ENCODE data around the gene SYT9.

Gene SYT9

GRCh38 chr11:7270233-7270865, 18.6 kb downstream of the SYT9 start:
- Histone ChIP-seq H3K4me1 (ENCODE audit: control insufficient read depth, insufficient read depth, low read length) (no peaks in the 10 kb centered on the region), H3K9ac (ENCODE audit: low read length in 2 of 2) (no peak overlapping the region), H3K36me3 (ENCODE audit: control insufficient read depth in 2 of 2, insufficient read depth in 2 of 2, low read length in 2 of 2) (no peaks in the 10 kb centered on the region), H3K27ac (ENCODE audit: low read length) (no peak overlapping the region), H3K27me3 (ENCODE audit: control insufficient read depth in 1 of 2, insufficient read depth in 2 of 2, low read length in 2 of 2) (no peaks in the 10 kb centered on the region), H3K9me3 (ENCODE audit: control insufficient read depth in 2 of 2, low read length in 2 of 2) (no peaks in the 10 kb centered on the region), H3K4me3 (ENCODE audit: low read length in 2 of 2) (no peak overlapping the region)

GRCh38 chr11:7272373-7272772, 20.7 kb downstream of the SYT9 start:
- H3K9ac ChIP-seq (ENCODE audit: low read length in 2 of 2) = no peak overlapping the region
- H3K36me3 ChIP-seq (ENCODE audit: control insufficient read depth in 2 of 2, insufficient read depth in 2 of 2, low read length in 2 of 2) = no peaks in the 10 kb centered on the region
- H3K4me3 ChIP-seq (ENCODE audit: low read length in 2 of 2) = no peak overlapping the region
- H3K27ac ChIP-seq (ENCODE audit: low read length) = no peak overlapping the region
- no peaks in the 10 kb centered on the region for H3K27me3 ChIP-seq (ENCODE audit: control insufficient read depth in 1 of 2, insufficient read depth in 2 of 2, low read length in 2 of 2)
- no peaks in the 10 kb centered on the region for H3K9me3 ChIP-seq (ENCODE audit: control insufficient read depth in 2 of 2, low read length in 2 of 2)
- no peaks in the 10 kb centered on the region for H3K4me1 ChIP-seq (ENCODE audit: control insufficient read depth, insufficient read depth, low read length)

GRCh38 chr11:7275133-7275532, 23.4 kb downstream of the SYT9 start:
- H3K9ac ChIP-seq (ENCODE audit: low read length in 2 of 2) = no peak overlapping the region
- H3K9me3 ChIP-seq (ENCODE audit: control insufficient read depth in 2 of 2, low read length in 2 of 2) = no peaks in the 10 kb centered on the region
- H3K4me3 ChIP-seq (ENCODE audit: low read length in 2 of 2) = no peak overlapping the region
- no peaks in the 10 kb centered on the region for H3K4me1 ChIP-seq (ENCODE audit: control insufficient read depth, insufficient read depth, low read length)
- H3K27me3 ChIP-seq (ENCODE audit: control insufficient read depth in 1 of 2, insufficient read depth in 2 of 2, low read length in 2 of 2) = no peaks in the 10 kb centered on the region
- no peaks in the 10 kb centered on the region for H3K36me3 ChIP-seq (ENCODE audit: control insufficient read depth in 2 of 2, insufficient read depth in 2 of 2, low read length in 2 of 2)
- no peak overlapping the region for H3K27ac ChIP-seq (ENCODE audit: low read length)

GRCh38 chr11:7278314-7278917, 26.7 kb downstream of the SYT9 start:
- Histone ChIP-seq H3K27ac (ENCODE audit: low read length) (no peak overlapping the region), H3K4me3 (ENCODE audit: low read length in 2 of 2) (no peak overlapping the region), H3K36me3 (ENCODE audit: control insufficient read depth in 2 of 2, insufficient read depth in 2 of 2, low read length in 2 of 2) (no peaks in the 10 kb centered on the region), H3K27me3 (ENCODE audit: control insufficient read depth in 1 of 2, insufficient read depth in 2 of 2, low read length in 2 of 2) (no peaks in the 10 kb centered on the region), H3K9me3 (ENCODE audit: control insufficient read depth in 2 of 2, low read length in 2 of 2) (no peaks in the 10 kb centered on the region), H3K9ac (ENCODE audit: low read length in 2 of 2) (no peak overlapping the region), H3K4me1 (ENCODE audit: control insufficient read depth, insufficient read depth, low read length) (no peaks in the 10 kb centered on the region)

- Histone ChIP-seq H3K4me3 (ENCODE audit: low read length in 2 of 2) (no peak overlapping the region), H3K27me3 (ENCODE audit: control insufficient read depth in 1 of 2, insufficient read depth in 2 of 2, low read length in 2 of 2) (no peaks in the 10 kb centered on the region), H3K9ac (ENCODE audit: low read length in 2 of 2) (no peak overlapping the region), H3K4me1 (ENCODE audit: control insufficient read depth, insufficient read depth, low read length) (no peaks in the 10 kb centered on the region), H3K27ac (ENCODE audit: low read length) (no peak overlapping the region), H3K36me3 (ENCODE audit: control insufficient read depth in 2 of 2, insufficient read depth in 2 of 2, low read length in 2 of 2) (no peaks in the 10 kb centered on the region), H3K9me3 (ENCODE audit: control insufficient read depth in 2 of 2, low read length in 2 of 2) (no peaks in the 10 kb centered on the region)
Measured at GRCh38 chr11:7279676-7280075, 28.0 kb downstream of the SYT9 start.

GRCh38 chr11:7281079-7281478, 29.4 kb downstream of the SYT9 start:
- Histone ChIP-seq H3K4me1 (ENCODE audit: control insufficient read depth, insufficient read depth, low read length) (no peaks in the 10 kb centered on the region), H3K4me3 (ENCODE audit: low read length in 2 of 2) (no peak overlapping the region), H3K27ac (ENCODE audit: low read length) (no peak overlapping the region), H3K36me3 (ENCODE audit: control insufficient read depth in 2 of 2, insufficient read depth in 2 of 2, low read length in 2 of 2) (no peaks in the 10 kb centered on the region), H3K27me3 (ENCODE audit: control insufficient read depth in 1 of 2, insufficient read depth in 2 of 2, low read length in 2 of 2) (no peaks in the 10 kb centered on the region), H3K9ac (ENCODE audit: low read length in 2 of 2) (no peak overlapping the region), H3K9me3 (ENCODE audit: control insufficient read depth in 2 of 2, low read length in 2 of 2) (no peaks in the 10 kb centered on the region)

GRCh38 chr11:7281809-7282208, 30.1 kb downstream of the SYT9 start:
- Histone ChIP-seq H3K27me3 (ENCODE audit: control insufficient read depth in 1 of 2, insufficient read depth in 2 of 2, low read length in 2 of 2) (no peaks in the 10 kb centered on the region), H3K36me3 (ENCODE audit: control insufficient read depth in 2 of 2, insufficient read depth in 2 of 2, low read length in 2 of 2) (no peaks in the 10 kb centered on the region), H3K4me3 (ENCODE audit: low read length in 2 of 2) (no peak overlapping the region), H3K4me1 (ENCODE audit: control insufficient read depth, insufficient read depth, low read length) (no peaks in the 10 kb centered on the region), H3K27ac (ENCODE audit: low read length) (no peak overlapping the region), H3K9ac (ENCODE audit: low read length in 2 of 2) (no peak overlapping the region), H3K9me3 (ENCODE audit: control insufficient read depth in 2 of 2, low read length in 2 of 2) (no peaks in the 10 kb centered on the region)

GRCh38 chr11:7286178-7286577, 34.5 kb downstream of the SYT9 start:
- H3K4me3 ChIP-seq (ENCODE audit: low read length in 2 of 2) = no peak overlapping the region

GRCh38 chr11:7291100-7291829, 39.6 kb downstream of the SYT9 start:
- Histone ChIP-seq H3K36me3 (ENCODE audit: control insufficient read depth in 2 of 2, insufficient read depth in 2 of 2, low read length in 2 of 2) (no peaks in the 10 kb centered on the region), H3K27ac (ENCODE audit: low read length) (no peak overlapping the region), H3K27me3 (ENCODE audit: control insufficient read depth in 1 of 2, insufficient read depth in 2 of 2, low read length in 2 of 2) (no peaks in the 10 kb centered on the region), H3K9me3 (ENCODE audit: control insufficient read depth in 2 of 2, low read length in 2 of 2) (peaks cover 0 to 2% of the 10 kb centered on the region in 2 donors), H3K4me3 (ENCODE audit: low read length in 2 of 2) (no peak overlapping the region), H3K4me1 (ENCODE audit: control insufficient read depth, insufficient read depth, low read length) (no peaks in the 10 kb centered on the region), H3K9ac (ENCODE audit: low read length in 2 of 2) (no peak overlapping the region)

More at GRCh38 chr11:7286178-7286577, 34.5 kb downstream of the SYT9 start:
- H3K9ac ChIP-seq (ENCODE audit: low read length in 2 of 2) = no peak overlapping the region
- H3K36me3 ChIP-seq (ENCODE audit: control insufficient read depth in 2 of 2, insufficient read depth in 2 of 2, low read length in 2 of 2) = no peaks in the 10 kb centered on the region
- no peaks in the 10 kb centered on the region for H3K4me1 ChIP-seq (ENCODE audit: control insufficient read depth, insufficient read depth, low read length)
- H3K9me3 ChIP-seq (ENCODE audit: control insufficient read depth in 2 of 2, low read length in 2 of 2) = no peaks in the 10 kb centered on the region
- H3K27ac ChIP-seq (ENCODE audit: low read length) = no peak overlapping the region
- H3K27me3 ChIP-seq (ENCODE audit: control insufficient read depth in 1 of 2, insufficient read depth in 2 of 2, low read length in 2 of 2) = no peaks in the 10 kb centered on the region

GRCh38 chr11:7292922-7293321, 41.2 kb downstream of the SYT9 start:
- Histone ChIP-seq H3K9me3 (ENCODE audit: control insufficient read depth in 2 of 2, low read length in 2 of 2) (peaks cover 0 to 2% of the 10 kb centered on the region in 2 donors), H3K36me3 (ENCODE audit: control insufficient read depth in 2 of 2, insufficient read depth in 2 of 2, low read length in 2 of 2) (no peaks in the 10 kb centered on the region), H3K27ac (ENCODE audit: low read length) (no peak overlapping the region), H3K9ac (ENCODE audit: low read length in 2 of 2) (no peak overlapping the region), H3K27me3 (ENCODE audit: control insufficient read depth in 1 of 2, insufficient read depth in 2 of 2, low read length in 2 of 2) (no peaks in the 10 kb centered on the region), H3K4me1 (ENCODE audit: control insufficient read depth, insufficient read depth, low read length) (no peaks in the 10 kb centered on the region), H3K4me3 (ENCODE audit: low read length in 2 of 2) (no peak overlapping the region)

GRCh38 chr11:7299393-7299792, 47.7 kb downstream of the SYT9 start:
- no peaks in the 10 kb centered on the region for H3K4me1 ChIP-seq (ENCODE audit: control insufficient read depth, insufficient read depth, low read length)
- no peak overlapping the region for H3K4me3 ChIP-seq (ENCODE audit: low read length in 2 of 2)
- no peaks in the 10 kb centered on the region for H3K27me3 ChIP-seq (ENCODE audit: control insufficient read depth in 1 of 2, insufficient read depth in 2 of 2, low read length in 2 of 2)
- H3K9me3 ChIP-seq (ENCODE audit: control insufficient read depth in 2 of 2, low read length in 2 of 2) = peaks cover 0 to 2% of the 10 kb centered on the region in 2 donors
- H3K9ac ChIP-seq (ENCODE audit: low read length in 2 of 2) = no peak overlapping the region
- no peak overlapping the region for H3K27ac ChIP-seq (ENCODE audit: low read length)
- H3K36me3 ChIP-seq (ENCODE audit: control insufficient read depth in 2 of 2, insufficient read depth in 2 of 2, low read length in 2 of 2) = no peaks in the 10 kb centered on the region
